Measurements from ENCODE around the gene ITGA3.

- TF ChIP-seq CTCF (IDR thresholded peaks at IDR 0.05; ENCODE audit: insufficient read depth, low read length, poor library complexity, severe bottlenecking) (no peak), EZH2phosphoT487 (conservative IDR thresholded peaks at IDR 0.05; ENCODE audit: low read length) (no peak)
Measured at GRCh38 chr17:50039058-50039457, 16.9 kb upstream of the ITGA3 start.

Data from SU-DHL-6 (cell line).